RWPE2 (cell line): Measurements from ENCODE around the gene SGPL1.

Experiments
- ATAC-seq: fragments of 200-7000 bp; cut with Tn5 transposase; 3 replicates; pipeline ENCODE4 v1.9.1; 2021; ENCODE audit warnings: low read depth
- DNase-seq: peaks from one replicate; pipeline ENCODE4 v3.0.0-alpha.2; 2020; ENCODE audit warnings: low spot score
- H3K27ac ChIP-seq: fragments of 450-650 bp; 2 replicates; pipeline ENCODE4 v1.5.1; 2017; ENCODE audit warnings: mild to moderate bottlenecking; ENCODE audit not compliant: poor library complexity, severe bottlenecking
- H3K27me3 ChIP-seq: fragments of 250-450 bp; sonication (Bioruptor Pico); 2 replicates; pipeline ENCODE4 v1.5.1; 2021; ENCODE audit warnings: mild to moderate bottlenecking, moderate library complexity; ENCODE audit not compliant: insufficient read depth, poor library complexity, severe bottlenecking
- H3K36me3 ChIP-seq: fragments of 250-450 bp; sonication (Bioruptor Pico); 2 replicates; pipeline ENCODE4 v1.5.1; 2020; ENCODE audit warnings: low read depth, mild to moderate bottlenecking, moderate library complexity
- H3K4me1 ChIP-seq: fragments of 250-450 bp; sonication (Bioruptor Pico); 2 replicates; pipeline ENCODE4 v1.5.1; 2021; ENCODE audit warnings: mild to moderate bottlenecking, moderate library complexity; ENCODE audit not compliant: insufficient read depth, poor library complexity, severe bottlenecking
- H3K4me3 ChIP-seq: fragments of 250-450 bp; sonication (Bioruptor Pico); 2 replicates; pipeline ENCODE4 v1.5.1; 2021; ENCODE audit warnings: mild to moderate bottlenecking, moderate library complexity; ENCODE audit not compliant: severe bottlenecking
- H3K9me3 ChIP-seq: fragments of 250-450 bp; sonication (Bioruptor Pico); 2 replicates; pipeline ENCODE4 v1.5.1; 2021; ENCODE audit warnings: mild to moderate bottlenecking, moderate library complexity; ENCODE audit not compliant: severe bottlenecking
- CTCF ChIP-seq: fragments of 450-650 bp; IDR thresholded peaks from one replicate; pipeline ENCODE4 v1.5.1; 2017; ENCODE audit warnings: mild to moderate bottlenecking, moderate library complexity; ENCODE audit not compliant: poor library complexity, severe bottlenecking

Gene SGPL1

GRCh38 chr10:70804421-70804808 is 11.3 kb upstream of the SGPL1 start:
- H3K27me3 ChIP-seq, result no peaks in the 10 kb centered on the region
- DNase-seq (no peak), ATAC-seq (peak; percentile 87)
- H3K4me3 ChIP-seq, result no peak overlapping the region
- H3K9me3 ChIP-seq, result no peaks in the 10 kb centered on the region
- H3K4me1 ChIP-seq, result peaks cover 13% of the 10 kb centered on the region
- no peak for TF ChIP-seq CTCF
- no peaks in the 10 kb centered on the region for H3K36me3 ChIP-seq
- H3K27ac ChIP-seq, result peak overlapping the region; percentile 8

- DNase-seq, result no peak
- Histone ChIP-seq H3K4me1 (peaks cover 13% of the 10 kb centered on the region), H3K36me3 (no peaks in the 10 kb centered on the region), H3K4me3 (no peak overlapping the region), H3K9me3 (no peaks in the 10 kb centered on the region), H3K27ac (no peak overlapping the region), H3K27me3 (no peaks in the 10 kb centered on the region)
- ATAC-seq, result no peak
- no peak for TF ChIP-seq CTCF
Observed at GRCh38 chr10:70805619-70806215, 10.0 kb upstream of the SGPL1 start.

GRCh38 chr10:70806841-70807240 is 8.9 kb upstream of the SGPL1 start:
- DNase-seq, result no peak
- Histone ChIP-seq H3K27ac (no peak overlapping the region), H3K9me3 (no peaks in the 10 kb centered on the region), H3K4me1 (peaks cover 13% of the 10 kb centered on the region), H3K36me3 (no peaks in the 10 kb centered on the region), H3K4me3 (no peak overlapping the region), H3K27me3 (no peaks in the 10 kb centered on the region)
- TF ChIP-seq CTCF, result no peak
- ATAC-seq, result no peak

- no peak overlapping the region for H3K4me3 ChIP-seq
- H3K4me1 ChIP-seq, result peaks cover 13% of the 10 kb centered on the region
- no peak for ATAC-seq
Observed at GRCh38 chr10:70807556-70807955, 8.2 kb upstream of the SGPL1 start.

More at GRCh38 chr10:70807556-70807955, 8.2 kb upstream of the SGPL1 start:
- Histone ChIP-seq H3K27me3 (no peaks in the 10 kb centered on the region), H3K9me3 (no peaks in the 10 kb centered on the region), H3K27ac (no peak overlapping the region), H3K36me3 (no peaks in the 10 kb centered on the region)
- DNase-seq, result no peak
- no peak for TF ChIP-seq CTCF
